ENCODE data around the gene SV2B. TPM values are rescaled to one million over a fixed set of nuclear protein-coding genes. Genes with fewer than 3 reads are reported as not detected.

Gene SV2B
- total RNA-seq, 1 experiment from 2014 or later, result 0.44 TPM

DNA sequence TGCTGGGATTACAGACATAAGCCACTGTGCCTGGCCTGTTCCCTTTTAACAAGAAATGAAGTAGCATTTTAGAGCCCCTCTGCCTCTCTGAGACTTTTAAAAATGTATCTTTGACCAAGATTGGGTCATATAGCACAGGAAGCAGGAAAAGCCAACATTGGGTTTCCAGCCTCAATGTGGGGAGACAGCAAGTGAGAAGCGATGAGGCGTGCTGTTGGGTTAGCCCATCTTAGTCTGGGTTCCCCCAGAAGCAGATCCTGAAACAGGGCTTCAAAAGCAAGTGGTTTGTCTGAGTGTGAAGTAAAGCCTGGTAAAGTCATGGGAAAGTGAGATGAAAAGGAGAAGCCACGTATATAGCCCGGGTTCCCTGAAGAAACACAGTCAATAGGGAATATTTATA lies 48.2 kb downstream of the SV2B start:
- peaks cover 40% of the 10 kb centered on the region for H3K27me3 Mint-ChIP-seq (ENCODE audit: insufficient read depth, unreplicated experiment)
- no peak for DNase-seq (ENCODE audit: unreplicated experiment)
- no TSS peak for BruUV-seq (replicated peaks)
- intact Hi-C loops (cut with micrococcal nuclease), result no loop called here
- no peaks in the 10 kb centered on the region for H3K36me3 Mint-ChIP-seq (ENCODE audit: insufficient read depth, unreplicated experiment)
- TF ChIP-seq, protein P1, sequence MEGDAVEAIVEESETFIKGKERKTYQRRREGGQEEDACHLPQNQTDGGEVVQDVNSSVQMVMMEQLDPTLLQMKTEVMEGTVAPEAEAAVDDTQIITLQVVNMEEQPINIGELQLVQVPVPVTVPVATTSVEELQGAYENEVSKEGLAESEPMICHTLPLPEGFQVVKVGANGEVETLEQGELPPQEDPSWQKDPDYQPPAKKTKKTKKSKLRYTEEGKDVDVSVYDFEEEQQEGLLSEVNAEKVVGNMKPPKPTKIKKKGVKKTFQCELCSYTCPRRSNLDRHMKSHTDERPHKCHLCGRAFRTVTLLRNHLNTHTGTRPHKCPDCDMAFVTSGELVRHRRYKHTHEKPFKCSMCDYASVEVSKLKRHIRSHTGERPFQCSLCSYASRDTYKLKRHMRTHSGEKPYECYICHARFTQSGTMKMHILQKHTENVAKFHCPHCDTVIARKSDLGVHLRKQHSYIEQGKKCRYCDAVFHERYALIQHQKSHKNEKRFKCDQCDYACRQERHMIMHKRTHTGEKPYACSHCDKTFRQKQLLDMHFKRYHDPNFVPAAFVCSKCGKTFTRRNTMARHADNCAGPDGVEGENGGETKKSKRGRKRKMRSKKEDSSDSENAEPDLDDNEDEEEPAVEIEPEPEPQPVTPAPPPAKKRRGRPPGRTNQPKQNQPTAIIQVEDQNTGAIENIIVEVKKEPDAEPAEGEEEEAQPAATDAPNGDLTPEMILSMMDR (IDR thresholded peaks at IDR 0.05; ENCODE audit: unreplicated experiment), result no peak
- no peaks in the 10 kb centered on the region for H3K4me1 Mint-ChIP-seq (ENCODE audit: insufficient read depth, unreplicated experiment)
- POLR2A ChIA-PET, result no interaction called here
- no peaks in the 10 kb centered on the region for H3K9me3 Mint-ChIP-seq (ENCODE audit: unreplicated experiment)
- H3K27ac Mint-ChIP-seq (ENCODE audit: low read depth, unreplicated experiment), result no peak overlapping the region
- CTCF ChIA-PET, result no interaction called here
- H3K4me3 Mint-ChIP-seq (ENCODE audit: unreplicated experiment), result no peak overlapping the region

GRCh38 chr15:91150502-91151160 lies 50.6 kb downstream of the SV2B start:
- Mint-ChIP-seq H3K4me1 (ENCODE audit: insufficient read depth, unreplicated experiment) (no peaks in the 10 kb centered on the region), H3K4me3 (ENCODE audit: unreplicated experiment) (no peak overlapping the region), H3K27ac (ENCODE audit: low read depth, unreplicated experiment) (no peak overlapping the region), H3K36me3 (ENCODE audit: insufficient read depth, unreplicated experiment) (no peaks in the 10 kb centered on the region), H3K27me3 (ENCODE audit: insufficient read depth, unreplicated experiment) (peaks cover 38% of the 10 kb centered on the region), H3K9me3 (ENCODE audit: unreplicated experiment) (no peaks in the 10 kb centered on the region)
- CTCF ChIA-PET, result interaction anchor here (0.6 to 2.6 kb wide), 3 partner anchors 9 to 1564 kb away, joined by 3 to 11 read pairs (median 5); no protein-coding TSS in a partner anchor
- POLR2A ChIA-PET, result no interaction called here
- no peak for DNase-seq (ENCODE audit: unreplicated experiment)
- BruUV-seq (replicated peaks), result no TSS peak
- TF ChIP-seq, protein P1 (IDR thresholded peaks at IDR 0.05; ENCODE audit: unreplicated experiment), result no peak
- intact Hi-C loops (cut with micrococcal nuclease), result no loop called here

- Mint-ChIP-seq H3K4me1 (ENCODE audit: insufficient read depth, unreplicated experiment) (no peaks in the 10 kb centered on the region), H3K27me3 (ENCODE audit: insufficient read depth, unreplicated experiment) (peaks cover 49% of the 10 kb centered on the region), H3K27ac (ENCODE audit: low read depth, unreplicated experiment) (no peak overlapping the region), H3K36me3 (ENCODE audit: insufficient read depth, unreplicated experiment) (no peaks in the 10 kb centered on the region), H3K9me3 (ENCODE audit: unreplicated experiment) (no peaks in the 10 kb centered on the region), H3K4me3 (ENCODE audit: unreplicated experiment) (no peak overlapping the region)
- ChIA-PET POLR2A (interaction anchor here (1.1 kb wide), 1 partner anchor 11 kb away, joined by 3 read pairs; no protein-coding TSS in a partner anchor), CTCF (interaction anchor here (0.6 to 2.6 kb wide), 4 partner anchors 11 to 96 kb away, joined by 4 to 11 read pairs (median 4); no protein-coding TSS in a partner anchor)
- TF ChIP-seq, protein P1 (IDR thresholded peaks at IDR 0.05; ENCODE audit: unreplicated experiment), result no peak
- DNase-seq (ENCODE audit: unreplicated experiment), result no peak
- no TSS peak for BruUV-seq (replicated peaks)
- intact Hi-C loops (cut with micrococcal nuclease), result no loop called here
Observed at GRCh38 chr15:91151781-91152563, 51.9 kb downstream of the SV2B start.

- H3K9me3 Mint-ChIP-seq (ENCODE audit: unreplicated experiment), result no peaks in the 10 kb centered on the region
- intact Hi-C loops (cut with micrococcal nuclease), result no loop called here
Observed at GRCh38 chr15:91152896-91153581, 53.0 kb downstream of the SV2B start.

More at GRCh38 chr15:91152896-91153581, 53.0 kb downstream of the SV2B start:
- H3K4me1 Mint-ChIP-seq (ENCODE audit: insufficient read depth, unreplicated experiment), result no peaks in the 10 kb centered on the region
- ChIA-PET CTCF (no interaction called here), POLR2A (no interaction called here)
- no peak for DNase-seq (ENCODE audit: unreplicated experiment)
- no peak overlapping the region for H3K27ac Mint-ChIP-seq (ENCODE audit: low read depth, unreplicated experiment)
- TF ChIP-seq, protein P1 (IDR thresholded peaks at IDR 0.05; ENCODE audit: unreplicated experiment), result no peak
- BruUV-seq (replicated peaks), result no TSS peak
- H3K36me3 Mint-ChIP-seq (ENCODE audit: insufficient read depth, unreplicated experiment), result no peaks in the 10 kb centered on the region
- peaks cover 40% of the 10 kb centered on the region for H3K27me3 Mint-ChIP-seq (ENCODE audit: insufficient read depth, unreplicated experiment)
- no peak overlapping the region for H3K4me3 Mint-ChIP-seq (ENCODE audit: unreplicated experiment)

Data from MCF 10A (cell line).